Measurements from ENCODE around the gene YWHAQ.

YWHAQ gene

GRCh38 chr2:9547262-9547991, 83.4 kb downstream of the YWHAQ start:
- peak; percentile 68 for DNase-seq

GRCh38 chr2:9545502-9545901, 85.3 kb downstream of the YWHAQ start:
- no peak for DNase-seq

- no peak for DNase-seq
Measured at GRCh38 chr2:9543557-9543956, 87.2 kb downstream of the YWHAQ start.

GRCh38 chr2:9539531-9539930, 91.3 kb downstream of the YWHAQ start:
- DNase-seq: no peak

- DNase-seq: peak; percentile 17
Measured at GRCh38 chr2:9538000-9538507, 92.7 kb downstream of the YWHAQ start.

- DNase-seq: no peak
Measured at GRCh38 chr2:9536504-9536903, 94.3 kb downstream of the YWHAQ start.

GRCh38 chr2:9535177-9535576, 95.6 kb downstream of the YWHAQ start:
- no peak for DNase-seq

Data from EL (cell line).